NT2/D1 (cell line): ENCODE measurements around the gene HIC1.

Experiments
- YY1 ChIP-seq: IDR thresholded peaks from 2 replicates; pipeline ENCODE4 v1.6.1; 2011; ENCODE audit not compliant: insufficient read length, insufficient read depth
- ZNF274 ChIP-seq: IDR thresholded peaks from 2 replicates; pipeline ENCODE4 v1.6.1; 2011; ENCODE audit warnings: mild to moderate bottlenecking, low read depth, low read length

GRCh38 chr17:2071024-2071385 lies 16.1 kb downstream of the HIC1 start:
- TF ChIP-seq ZNF274 (no peak), YY1 (no peak)
